ENCODE data around the gene SPAG16. TPM values are rescaled to one million over a fixed set of nuclear protein-coding genes. Genes with fewer than 3 reads are reported as not detected.
A peak's percentile ranks its signal among the peaks of the same experiment; 100 is the strongest.

The SPAG16 gene
- total RNA-seq, 2 donors from 2014 or later, result 27.1 to 29.2 TPM

DNA sequence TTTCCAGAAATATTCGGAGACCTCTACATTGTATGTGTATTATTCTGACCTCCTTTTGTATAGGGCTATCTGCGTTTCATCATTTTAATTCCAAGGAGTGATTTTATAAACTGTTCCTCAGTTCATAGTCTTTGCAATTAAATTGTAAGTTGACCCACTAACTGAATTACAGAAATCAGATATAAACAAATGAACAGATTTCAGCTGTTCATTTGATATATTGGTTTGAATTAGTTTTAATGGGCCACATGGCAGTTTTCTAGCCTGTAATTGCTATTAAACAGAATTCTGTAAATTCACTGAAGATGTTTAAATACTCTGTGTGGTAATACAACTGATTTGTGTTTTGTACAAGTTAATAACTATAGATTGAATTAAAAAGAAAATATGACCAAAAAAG, 780.2 kb downstream of the SPAG16 start:
- Histone ChIP-seq H3K9me3 (no peaks in the 10 kb centered on the region), H3K27me3 (replicated peaks; ENCODE audit: insufficient read depth) (no peaks in the 10 kb centered on the region), H3K4me3 (no peak overlapping the region), H3K4me1 (replicated peaks) (no peaks in the 10 kb centered on the region), H3K27ac (no peak overlapping the region), H3K36me3 (no peaks in the 10 kb centered on the region)
- no peak for DNase-seq (ENCODE audit: low spot score)
- intact Hi-C loops (cut with DNase I), result no loop called here
- WGBS, result 71% methylated on average over 2 of the region's 2 CpGs
- TF ChIP-seq, protein P1, sequence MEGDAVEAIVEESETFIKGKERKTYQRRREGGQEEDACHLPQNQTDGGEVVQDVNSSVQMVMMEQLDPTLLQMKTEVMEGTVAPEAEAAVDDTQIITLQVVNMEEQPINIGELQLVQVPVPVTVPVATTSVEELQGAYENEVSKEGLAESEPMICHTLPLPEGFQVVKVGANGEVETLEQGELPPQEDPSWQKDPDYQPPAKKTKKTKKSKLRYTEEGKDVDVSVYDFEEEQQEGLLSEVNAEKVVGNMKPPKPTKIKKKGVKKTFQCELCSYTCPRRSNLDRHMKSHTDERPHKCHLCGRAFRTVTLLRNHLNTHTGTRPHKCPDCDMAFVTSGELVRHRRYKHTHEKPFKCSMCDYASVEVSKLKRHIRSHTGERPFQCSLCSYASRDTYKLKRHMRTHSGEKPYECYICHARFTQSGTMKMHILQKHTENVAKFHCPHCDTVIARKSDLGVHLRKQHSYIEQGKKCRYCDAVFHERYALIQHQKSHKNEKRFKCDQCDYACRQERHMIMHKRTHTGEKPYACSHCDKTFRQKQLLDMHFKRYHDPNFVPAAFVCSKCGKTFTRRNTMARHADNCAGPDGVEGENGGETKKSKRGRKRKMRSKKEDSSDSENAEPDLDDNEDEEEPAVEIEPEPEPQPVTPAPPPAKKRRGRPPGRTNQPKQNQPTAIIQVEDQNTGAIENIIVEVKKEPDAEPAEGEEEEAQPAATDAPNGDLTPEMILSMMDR (IDR thresholded peaks at IDR 0.05), result no peak
- no peak for TF ChIP-seq POLR2A (IDR thresholded peaks at IDR 0.05)
- no peak for TF ChIP-seq POLR2AphosphoS5 (IDR thresholded peaks at IDR 0.05)

DNA sequence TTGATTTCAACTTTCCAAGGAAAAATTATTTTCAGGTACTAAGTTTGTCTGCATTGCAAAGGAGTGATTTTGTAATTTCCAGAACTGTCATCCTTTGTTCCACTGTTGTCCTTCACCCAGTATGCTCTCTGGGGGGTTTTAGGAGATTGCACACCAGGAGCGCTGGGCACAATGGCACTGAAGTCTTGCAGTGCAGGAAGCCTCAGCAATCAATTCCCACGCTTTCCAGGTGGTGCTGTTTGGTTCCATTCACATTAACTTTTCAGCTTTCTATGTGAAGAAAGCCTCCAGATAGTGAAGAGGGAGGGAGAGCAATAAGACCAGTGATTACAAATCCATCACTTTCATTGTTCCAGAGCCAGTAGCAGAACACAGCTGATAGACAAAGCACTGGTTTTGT, 782.6 kb downstream of the SPAG16 start:
- Histone ChIP-seq H3K4me3 (no peak overlapping the region), H3K27ac (no peak overlapping the region), H3K4me1 (replicated peaks) (no peaks in the 10 kb centered on the region), H3K27me3 (replicated peaks; ENCODE audit: insufficient read depth) (no peaks in the 10 kb centered on the region), H3K36me3 (no peaks in the 10 kb centered on the region), H3K9me3 (no peaks in the 10 kb centered on the region)
- no peak for DNase-seq (ENCODE audit: low spot score)
- TF ChIP-seq POLR2A (IDR thresholded peaks at IDR 0.05) (no peak), POLR2AphosphoS5 (IDR thresholded peaks at IDR 0.05) (no peak)
- TF ChIP-seq, protein P1 (IDR thresholded peaks at IDR 0.05), result no peak
- intact Hi-C loops (cut with DNase I), result no loop called here
- 68% methylated on average over 2 of the region's 2 CpGs for WGBS

DNA sequence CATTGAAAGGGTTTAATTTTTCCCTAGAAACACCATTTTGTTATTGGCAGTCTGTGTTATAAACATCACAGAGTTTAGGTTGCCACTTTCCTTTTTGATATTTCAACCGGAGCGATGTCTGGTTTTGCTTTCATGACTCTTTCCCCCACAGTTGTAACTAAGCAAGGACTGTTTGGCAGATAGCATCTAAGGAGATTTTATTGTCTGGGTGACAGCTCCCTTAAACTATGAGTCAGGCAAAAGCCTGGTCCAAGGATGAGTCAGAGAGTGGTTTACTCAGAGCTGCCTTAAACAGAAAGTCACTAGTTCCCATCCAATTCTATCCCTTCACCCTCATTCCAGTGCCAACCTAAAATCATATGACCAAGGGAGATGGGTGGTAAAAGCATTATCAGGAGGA, 785.0 kb downstream of the SPAG16 start:
- Histone ChIP-seq H3K4me1 (replicated peaks) (no peaks in the 10 kb centered on the region), H3K27ac (no peak overlapping the region), H3K36me3 (no peaks in the 10 kb centered on the region), H3K4me3 (no peak overlapping the region), H3K9me3 (no peaks in the 10 kb centered on the region), H3K27me3 (replicated peaks; ENCODE audit: insufficient read depth) (no peaks in the 10 kb centered on the region)
- intact Hi-C loops (cut with DNase I), result no loop called here
- DNase-seq (ENCODE audit: low spot score), result peak; percentile 10
- TF ChIP-seq, protein P1 (IDR thresholded peaks at IDR 0.05), result no peak
- TF ChIP-seq POLR2AphosphoS5 (IDR thresholded peaks at IDR 0.05) (peak; percentile 56), POLR2A (IDR thresholded peaks at IDR 0.05) (no peak)
- 8% methylated on average over 2 of the region's 2 CpGs for WGBS

DNA sequence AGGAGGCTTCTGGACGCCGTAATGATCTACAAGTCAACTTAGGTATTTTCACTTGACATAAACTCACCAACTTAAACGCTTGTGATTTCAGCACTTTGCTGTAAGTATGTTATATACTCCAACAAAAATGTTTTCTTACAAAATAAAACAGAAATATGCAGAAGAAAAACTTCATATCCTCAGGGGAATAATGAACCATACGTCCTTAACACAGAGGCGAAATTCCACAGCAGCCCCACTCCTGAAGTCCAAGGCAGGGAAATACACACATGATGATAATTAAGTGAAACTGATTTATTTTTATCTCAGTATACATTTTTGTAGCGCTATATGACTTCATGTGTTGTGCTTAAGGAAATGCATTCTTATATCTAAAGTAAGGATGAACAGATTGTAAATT, 791.2 kb downstream of the SPAG16 start:
- 85% methylated on average over 6 of the region's 6 CpGs for WGBS
- no peaks in the 10 kb centered on the region for H3K36me3 ChIP-seq
- no peaks in the 10 kb centered on the region for H3K4me1 ChIP-seq (replicated peaks)
- TF ChIP-seq POLR2AphosphoS5 (IDR thresholded peaks at IDR 0.05) (no peak), POLR2A (IDR thresholded peaks at IDR 0.05) (no peak)
- TF ChIP-seq, protein P1 (IDR thresholded peaks at IDR 0.05), result no peak
- H3K27me3 ChIP-seq (replicated peaks; ENCODE audit: insufficient read depth), result no peaks in the 10 kb centered on the region
- intact Hi-C loops (cut with DNase I), result no loop called here
- no peak overlapping the region for H3K4me3 ChIP-seq
- no peak for DNase-seq (ENCODE audit: low spot score)
- no peak overlapping the region for H3K27ac ChIP-seq
- no peaks in the 10 kb centered on the region for H3K9me3 ChIP-seq

DNA sequence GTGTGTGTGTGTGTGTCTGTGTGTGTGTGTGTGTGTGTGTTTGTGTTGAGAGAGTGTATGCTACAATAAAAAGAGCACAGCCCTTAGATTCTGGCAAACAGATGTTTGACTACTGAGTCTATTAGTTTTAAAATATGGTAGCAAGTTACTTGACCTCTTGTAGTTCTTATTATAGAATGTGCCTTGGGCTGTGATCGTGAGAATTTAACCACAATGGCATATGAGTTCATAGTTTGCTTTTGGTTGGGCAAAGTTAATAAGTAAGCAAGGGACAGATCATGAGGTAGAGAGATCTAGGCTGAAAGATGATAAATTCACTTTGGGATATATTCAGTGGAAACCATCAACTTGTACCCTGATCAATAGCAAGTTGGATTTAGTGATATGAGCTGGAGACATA, 792.3 kb downstream of the SPAG16 start:
- no peak overlapping the region for H3K27ac ChIP-seq
- no peaks in the 10 kb centered on the region for H3K9me3 ChIP-seq
- intact Hi-C loops (cut with DNase I), result no loop called here
- no peak for DNase-seq (ENCODE audit: low spot score)
- H3K36me3 ChIP-seq, result no peaks in the 10 kb centered on the region
- 53% methylated on average over 1 of the region's 1 CpG for WGBS
- TF ChIP-seq, protein P1 (IDR thresholded peaks at IDR 0.05), result no peak
- TF ChIP-seq POLR2AphosphoS5 (IDR thresholded peaks at IDR 0.05), result no peak
- TF ChIP-seq POLR2A (IDR thresholded peaks at IDR 0.05), result no peak
- H3K4me1 ChIP-seq (replicated peaks), result no peaks in the 10 kb centered on the region
- H3K27me3 ChIP-seq (replicated peaks; ENCODE audit: insufficient read depth), result no peaks in the 10 kb centered on the region
- no peak overlapping the region for H3K4me3 ChIP-seq

All from prostate gland (tissue), 2 donors.